ENCODE results near the gene SHB.

The SHB gene

GRCh38 chr9:37927132-37927531 lies 141.9 kb downstream of the SHB start:
- TF ChIP-seq CTCF (IDR thresholded peaks at IDR 0.05; ENCODE audit: poor library complexity, severe bottlenecking) = no peak
- Histone ChIP-seq H3K4me3 (ENCODE audit: severe bottlenecking) (no peak overlapping the region), H3K27me3 (ENCODE audit: insufficient read depth, poor library complexity, severe bottlenecking) (no peaks in the 10 kb centered on the region), H3K27ac (ENCODE audit: poor library complexity, severe bottlenecking) (peak overlapping the region; percentile 22), H3K4me1 (ENCODE audit: insufficient read depth, poor library complexity, severe bottlenecking) (peaks cover 42% of the 10 kb centered on the region), H3K36me3 (ENCODE audit: low read depth) (peaks cover 33% of the 10 kb centered on the region), H3K9me3 (ENCODE audit: severe bottlenecking) (no peaks in the 10 kb centered on the region)
- ATAC-seq (ENCODE audit: low read depth) = no peak
- no peak for DNase-seq (ENCODE audit: low spot score)

DNA sequence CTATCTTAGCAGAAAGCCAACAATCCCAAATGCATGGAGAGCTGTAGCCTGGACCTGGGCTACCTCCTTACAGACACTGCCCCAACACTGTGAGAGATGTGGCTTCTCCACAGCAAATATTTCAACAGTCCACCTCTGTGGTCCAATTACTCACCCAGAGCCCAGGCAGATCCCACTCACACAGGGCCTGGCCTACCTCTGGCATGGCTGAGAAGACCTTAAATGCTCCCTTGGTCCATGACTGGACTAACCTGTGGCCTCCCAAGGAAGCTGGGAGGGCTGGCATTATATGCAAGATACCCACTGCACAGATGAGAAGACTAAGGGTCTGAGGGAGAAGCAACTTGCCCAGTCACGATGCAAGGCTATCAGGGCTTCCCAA lies 142.3 kb downstream of the SHB start:
- no peaks in the 10 kb centered on the region for H3K9me3 ChIP-seq (ENCODE audit: severe bottlenecking)
- H3K36me3 ChIP-seq (ENCODE audit: low read depth) = peaks cover 32% of the 10 kb centered on the region
- peak overlapping the region; percentile 22 for H3K27ac ChIP-seq (ENCODE audit: poor library complexity, severe bottlenecking)
- peaks cover 46% of the 10 kb centered on the region for H3K4me1 ChIP-seq (ENCODE audit: insufficient read depth, poor library complexity, severe bottlenecking)
- DNase-seq (ENCODE audit: low spot score) = no peak
- no peaks in the 10 kb centered on the region for H3K27me3 ChIP-seq (ENCODE audit: insufficient read depth, poor library complexity, severe bottlenecking)
- no peak; the same call in 2 of the 3 replicates for ATAC-seq (ENCODE audit: low read depth)
- H3K4me3 ChIP-seq (ENCODE audit: severe bottlenecking) = no peak overlapping the region
- TF ChIP-seq CTCF (IDR thresholded peaks at IDR 0.05; ENCODE audit: poor library complexity, severe bottlenecking) = no peak

GRCh38 chr9:37925786-37926736 lies 143.0 kb downstream of the SHB start:
- ATAC-seq (ENCODE audit: low read depth) (no peak), DNase-seq (ENCODE audit: low spot score) (no peak)
- Histone ChIP-seq H3K27me3 (ENCODE audit: insufficient read depth, poor library complexity, severe bottlenecking) (no peaks in the 10 kb centered on the region), H3K36me3 (ENCODE audit: low read depth) (peaks cover 25% of the 10 kb centered on the region), H3K4me1 (ENCODE audit: insufficient read depth, poor library complexity, severe bottlenecking) (peaks cover 50% of the 10 kb centered on the region), H3K9me3 (ENCODE audit: severe bottlenecking) (no peaks in the 10 kb centered on the region), H3K4me3 (ENCODE audit: severe bottlenecking) (no peak overlapping the region), H3K27ac (ENCODE audit: poor library complexity, severe bottlenecking) (peak overlapping the region; percentile 22)
- TF ChIP-seq CTCF (IDR thresholded peaks at IDR 0.05; ENCODE audit: poor library complexity, severe bottlenecking) = no peak

DNA sequence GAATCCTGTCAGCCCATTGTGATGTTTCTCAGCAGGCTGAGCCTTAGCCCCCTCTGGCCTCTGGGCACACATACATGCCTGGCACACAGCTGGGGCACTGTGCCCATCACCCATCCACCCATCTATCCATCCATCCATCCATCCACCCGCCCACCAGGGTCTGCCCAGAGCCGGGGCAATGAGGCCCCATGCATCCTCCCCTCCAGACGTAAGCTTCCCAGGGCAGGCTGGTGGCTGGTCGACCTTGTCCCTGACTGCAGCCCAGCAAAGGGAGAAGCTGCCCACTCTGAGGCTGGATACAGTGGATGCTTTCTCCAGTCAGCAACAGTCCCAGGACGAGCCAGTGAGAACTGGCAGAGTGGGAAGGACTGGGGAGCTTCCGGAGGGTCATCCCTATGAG lies 144.0 kb downstream of the SHB start:
- Histone ChIP-seq H3K9me3 (ENCODE audit: severe bottlenecking) (no peaks in the 10 kb centered on the region), H3K4me1 (ENCODE audit: insufficient read depth, poor library complexity, severe bottlenecking) (peaks cover 43% of the 10 kb centered on the region), H3K27ac (ENCODE audit: poor library complexity, severe bottlenecking) (peak overlapping the region; percentile 22), H3K27me3 (ENCODE audit: insufficient read depth, poor library complexity, severe bottlenecking) (no peaks in the 10 kb centered on the region), H3K4me3 (ENCODE audit: severe bottlenecking) (no peak overlapping the region), H3K36me3 (ENCODE audit: low read depth) (peaks cover 20% of the 10 kb centered on the region)
- ATAC-seq (ENCODE audit: low read depth) (no peak), DNase-seq (ENCODE audit: low spot score) (no peak)
- TF ChIP-seq CTCF (IDR thresholded peaks at IDR 0.05; ENCODE audit: poor library complexity, severe bottlenecking) = no peak

DNA sequence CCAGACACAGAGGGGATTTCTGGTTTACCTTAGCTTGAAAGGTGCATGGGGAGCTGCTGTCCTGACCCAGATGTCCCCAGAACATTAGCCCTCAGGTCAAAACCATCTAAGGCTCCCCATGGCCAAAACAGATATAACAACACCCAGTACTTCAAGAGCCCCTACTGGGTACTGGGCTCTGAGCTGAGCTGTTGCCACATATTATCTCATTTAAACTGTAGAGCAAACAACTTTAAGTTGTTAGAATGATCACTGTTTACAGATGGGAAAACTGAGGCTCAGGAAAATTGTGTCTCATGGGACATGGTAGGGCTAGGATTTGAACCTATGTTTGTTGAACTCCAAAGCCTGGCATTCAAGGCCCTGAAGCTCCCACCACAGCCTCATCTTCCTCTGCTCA lies 144.5 kb downstream of the SHB start:
- no peaks in the 10 kb centered on the region for H3K27me3 ChIP-seq (ENCODE audit: insufficient read depth, poor library complexity, severe bottlenecking)
- peaks cover 23% of the 10 kb centered on the region for H3K36me3 ChIP-seq (ENCODE audit: low read depth)
- ATAC-seq (ENCODE audit: low read depth) = no peak
- no peak for DNase-seq (ENCODE audit: low spot score)
- H3K4me3 ChIP-seq (ENCODE audit: severe bottlenecking) = no peak overlapping the region
- no peak for TF ChIP-seq CTCF (IDR thresholded peaks at IDR 0.05; ENCODE audit: poor library complexity, severe bottlenecking)
- peak overlapping the region; percentile 22 for H3K27ac ChIP-seq (ENCODE audit: poor library complexity, severe bottlenecking)
- no peaks in the 10 kb centered on the region for H3K9me3 ChIP-seq (ENCODE audit: severe bottlenecking)
- H3K4me1 ChIP-seq (ENCODE audit: insufficient read depth, poor library complexity, severe bottlenecking) = peaks cover 38% of the 10 kb centered on the region

Measured in RWPE2 (cell line).